ENCODE data around the gene GPR18. TPM values are rescaled to one million over a fixed set of nuclear protein-coding genes. Genes with fewer than 3 reads are reported as not detected.

The GPR18 gene
- total and polyA plus RNA-seq, 2 of the 13 experiments (the other 11 are each of a cell fraction or from before 2014, with no cell fraction given): not detected

- H3K9ac ChIP-seq (ENCODE audit: insufficient read depth, low read depth, low read length): no peak overlapping the region
- H3K4me1 ChIP-seq (ENCODE audit: insufficient read depth, low read length): peaks cover 30% of the 10 kb centered on the region
- H3K79me2 ChIP-seq (ENCODE audit: insufficient read depth, low read length): no peaks in the 10 kb centered on the region
- intact Hi-C loops (cut with micrococcal nuclease; ENCODE audit: unreplicated experiment): no loop called here
- ATAC-seq: no peak
- peaks cover 1 to 12% of the 10 kb centered on the region in 2 experiments; a peak in 3 of 5 replicates for H3K36me3 ChIP-seq (replicated peaks in 1 of 2; ENCODE audit: control insufficient read depth in 1 of 2, insufficient read depth in 2 of 2, low read length in 2 of 2)
- ChIA-PET CTCF (ENCODE audit: low intra/inter-chr PET ratio, low total read pairs) (interaction anchor here (0.9 kb wide), 1 partner anchor 87 kb away, joined by 3 read pairs; no protein-coding TSS in a partner anchor), POLR2A (no interaction called here)
- in situ Hi-C loops (cut with HindIII; ENCODE audit: extremely low pct_ligation_motif_present, low pct_unique_long_range_greater_than_20kb): loop anchor here (5.0 to 10.0 kb wide), 2 partner anchors 87 to 171 kb away; no protein-coding TSS in a partner anchor
- FAIRE-seq: no peak
- H3K27me3 ChIP-seq (ENCODE audit: control insufficient read depth in 1 of 2, insufficient read depth in 2 of 2, low read length in 2 of 2): no peaks in the 10 kb centered on the region
- H2AFZ ChIP-seq (ENCODE audit: low read length): no peak overlapping the region
- no peaks in the 10 kb centered on the region for H3K9me3 ChIP-seq (ENCODE audit: low read length)
- no peak overlapping the region for H3K4me2 ChIP-seq (ENCODE audit: low read depth, low read length)
- no TSS peak for BruUV-seq (replicated peaks)
- no peak overlapping the region for H3K4me3 ChIP-seq (replicated peaks in 1 of 3; ENCODE audit: insufficient read depth in 1 of 3, low read depth in 2 of 3, low read length in 3 of 3)
- DNase-seq (ENCODE audit: low spot score): no peak
- WGBS (ENCODE audit: low lambda C conversion rate): 100% methylated on average over 1 of the region's 1 CpG
- no peak overlapping the region for H3K27ac ChIP-seq (ENCODE audit: extremely low read length, insufficient read depth, low read length)
- peaks cover 8% of the 10 kb centered on the region; the same call in 1 of the 2 replicates for H4K20me1 ChIP-seq (ENCODE audit: insufficient read depth, low read length)
- TF ChIP-seq, protein P1, sequence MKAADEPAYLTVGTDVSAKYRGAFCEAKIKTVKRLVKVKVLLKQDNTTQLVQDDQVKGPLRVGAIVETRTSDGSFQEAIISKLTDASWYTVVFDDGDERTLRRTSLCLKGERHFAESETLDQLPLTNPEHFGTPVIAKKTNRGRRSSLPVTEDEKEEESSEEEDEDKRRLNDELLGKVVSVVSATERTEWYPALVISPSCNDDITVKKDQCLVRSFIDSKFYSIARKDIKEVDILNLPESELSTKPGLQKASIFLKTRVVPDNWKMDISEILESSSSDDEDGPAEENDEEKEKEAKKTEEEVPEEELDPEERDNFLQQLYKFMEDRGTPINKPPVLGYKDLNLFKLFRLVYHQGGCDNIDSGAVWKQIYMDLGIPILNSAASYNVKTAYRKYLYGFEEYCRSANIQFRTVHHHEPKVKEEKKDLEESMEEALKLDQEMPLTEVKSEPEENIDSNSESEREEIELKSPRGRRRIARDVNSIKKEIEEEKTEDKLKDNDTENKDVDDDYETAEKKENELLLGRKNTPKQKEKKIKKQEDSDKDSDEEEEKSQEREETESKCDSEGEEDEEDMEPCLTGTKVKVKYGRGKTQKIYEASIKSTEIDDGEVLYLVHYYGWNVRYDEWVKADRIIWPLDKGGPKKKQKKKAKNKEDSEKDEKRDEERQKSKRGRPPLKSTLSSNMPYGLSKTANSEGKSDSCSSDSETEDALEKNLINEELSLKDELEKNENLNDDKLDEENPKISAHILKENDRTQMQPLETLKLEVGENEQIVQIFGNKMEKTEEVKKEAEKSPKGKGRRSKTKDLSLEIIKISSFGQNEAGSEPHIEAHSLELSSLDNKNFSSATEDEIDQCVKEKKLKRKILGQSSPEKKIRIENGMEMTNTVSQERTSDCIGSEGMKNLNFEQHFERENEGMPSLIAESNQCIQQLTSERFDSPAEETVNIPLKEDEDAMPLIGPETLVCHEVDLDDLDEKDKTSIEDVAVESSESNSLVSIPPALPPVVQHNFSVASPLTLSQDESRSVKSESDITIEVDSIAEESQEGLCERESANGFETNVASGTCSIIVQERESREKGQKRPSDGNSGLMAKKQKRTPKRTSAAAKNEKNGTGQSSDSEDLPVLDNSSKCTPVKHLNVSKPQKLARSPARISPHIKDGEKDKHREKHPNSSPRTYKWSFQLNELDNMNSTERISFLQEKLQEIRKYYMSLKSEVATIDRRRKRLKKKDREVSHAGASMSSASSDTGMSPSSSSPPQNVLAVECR (CRISPR knock-in tag; IDR thresholded peaks at IDR 0.05; ENCODE audit: borderline replicate concordance): no peak
- TF ChIP-seq ZNF207 (IDR thresholded peaks at IDR 0.05; ENCODE audit: borderline replicate concordance) (no peak), ZNF780A (CRISPR knock-in tag; IDR thresholded peaks at IDR 0.05) (no peak), NR0B2 (CRISPR knock-in tag; IDR thresholded peaks at IDR 0.05) (no peak), ARID2 (CRISPR knock-in tag; IDR thresholded peaks at IDR 0.05; ENCODE audit: borderline replicate concordance) (no peak), ZNF652 (CRISPR knock-in tag; IDR thresholded peaks at IDR 0.05; ENCODE audit: borderline replicate concordance, low read depth) (no peak), ZUFSP (CRISPR knock-in tag; IDR thresholded peaks at IDR 0.05; ENCODE audit: borderline replicate concordance) (no peak), ZNF280D (CRISPR knock-in tag; IDR thresholded peaks at IDR 0.05) (no peak), HNRNPUL1 (IDR thresholded peaks at IDR 0.05; ENCODE audit: low read depth, low read length) (no peak), YEATS2 (CRISPR knock-in tag; IDR thresholded peaks at IDR 0.05; ENCODE audit: borderline replicate concordance) (no peak), ZNF552 (CRISPR knock-in tag; IDR thresholded peaks at IDR 0.05; ENCODE audit: borderline replicate concordance) (no peak), SNRNP70 (IDR thresholded peaks at IDR 0.05; ENCODE audit: low read depth, low read length) (no peak), RBM22 (optimal IDR thresholded peaks at IDR 0.05; ENCODE audit: low read length) (no peak), ZNF816 (CRISPR knock-in tag; IDR thresholded peaks at IDR 0.05; ENCODE audit: borderline replicate concordance) (no peak), ZSCAN12 (CRISPR knock-in tag; IDR thresholded peaks at IDR 0.05) (no peak), SAP130 (CRISPR knock-in tag; IDR thresholded peaks at IDR 0.05; ENCODE audit: low read depth) (no peak)
These were observed 5.9 kb upstream of the GPR18 start for GRCh38 chr13:99264051-99264450.
